GM19324 (cell line): ENCODE measurements around the gene PTGS1.
"Not testable (repeated sequence)": the region's sequence is repeated elsewhere in the genome, so short reads cannot be mapped to it uniquely, and the experiment has no call there.

Experiments
- ATAC-seq: cut with Tn5 transposase; IDR thresholded peaks from one replicate; pipeline ENCODE4 v1.9.1; 2021; ENCODE audit warnings: mild to moderate bottlenecking, moderate library complexity; ENCODE audit not compliant: unreplicated experiment, low FRiP score

PTGS1 gene

GRCh38 chr9:122394265-122395125 lies 23.7 kb downstream of the PTGS1 start:
- no peak for ATAC-seq

DNA sequence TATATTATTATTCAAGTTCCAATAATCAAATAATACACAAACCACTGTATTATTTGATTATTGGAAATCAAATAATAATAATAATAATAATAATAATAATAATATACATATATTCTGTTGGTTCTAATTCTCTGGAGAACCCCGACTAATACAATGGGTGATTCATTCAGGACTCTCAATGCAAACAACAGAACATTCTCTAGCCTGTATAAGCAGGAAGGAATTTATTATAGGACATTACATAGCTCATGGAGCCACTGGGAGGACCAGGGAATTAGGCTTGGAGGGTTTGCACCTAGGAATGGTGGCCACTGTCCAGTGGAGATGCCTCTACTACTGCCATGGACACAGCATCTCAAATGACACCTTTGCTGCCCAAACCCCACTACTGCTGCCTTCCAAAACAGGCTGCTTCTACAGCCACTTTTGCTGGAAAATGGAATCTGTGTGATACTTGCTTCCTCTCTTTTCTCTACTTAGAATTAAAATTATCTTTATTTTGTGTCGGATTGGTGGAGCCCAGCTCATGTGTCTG lies 25.9 kb downstream of the PTGS1 start:
- no peak for ATAC-seq

GRCh38 chr9:122397749-122398148 lies 26.9 kb downstream of the PTGS1 start:
- no peak for ATAC-seq

DNA sequence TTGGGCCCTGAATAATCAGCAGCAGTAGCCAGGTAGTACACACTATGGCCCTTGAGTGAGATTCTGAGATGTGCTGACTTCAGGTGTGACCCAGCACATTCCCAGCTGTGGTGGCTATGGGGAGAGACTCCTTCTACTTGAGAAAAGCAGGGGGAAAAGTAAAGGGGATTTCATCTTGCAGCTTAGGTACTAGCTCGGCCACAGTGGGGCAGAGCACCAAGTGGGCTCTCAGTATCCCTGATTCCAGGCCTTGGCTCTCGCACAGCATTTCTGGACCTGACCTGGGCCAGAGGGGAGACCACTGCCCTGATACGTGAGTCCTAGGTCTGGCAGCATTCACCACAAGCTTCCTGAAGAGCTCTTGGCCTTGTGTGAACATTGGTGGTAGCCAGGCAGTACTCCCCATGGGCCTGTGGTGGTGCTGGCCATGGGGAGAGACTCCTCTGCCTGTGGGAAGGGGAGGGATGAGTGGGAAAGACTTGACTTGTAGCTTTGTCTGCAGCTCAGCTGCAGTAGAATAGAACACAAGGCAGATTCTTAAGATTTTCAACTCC lies 27.6 kb downstream of the PTGS1 start:
- no peak for ATAC-seq

DNA sequence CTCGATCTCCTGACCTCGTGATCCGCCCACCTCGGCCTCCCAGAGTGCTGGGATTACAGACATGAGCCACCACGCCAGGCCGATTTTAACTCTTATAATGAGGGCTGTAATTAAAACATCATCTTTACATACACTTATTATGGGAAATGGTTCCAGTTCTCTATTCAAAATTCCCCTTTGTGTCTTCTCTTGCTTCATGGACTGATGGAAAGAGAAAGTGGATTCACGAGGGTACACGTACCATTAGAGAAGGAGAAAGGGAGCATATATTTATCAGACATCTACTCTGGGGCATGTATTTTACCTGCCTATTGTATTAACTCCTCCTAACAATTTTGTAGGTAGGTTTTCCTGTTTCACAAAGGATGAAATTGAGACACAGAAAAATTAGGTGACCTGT lies 31.1 kb downstream of the PTGS1 start:
- no peak for ATAC-seq

DNA sequence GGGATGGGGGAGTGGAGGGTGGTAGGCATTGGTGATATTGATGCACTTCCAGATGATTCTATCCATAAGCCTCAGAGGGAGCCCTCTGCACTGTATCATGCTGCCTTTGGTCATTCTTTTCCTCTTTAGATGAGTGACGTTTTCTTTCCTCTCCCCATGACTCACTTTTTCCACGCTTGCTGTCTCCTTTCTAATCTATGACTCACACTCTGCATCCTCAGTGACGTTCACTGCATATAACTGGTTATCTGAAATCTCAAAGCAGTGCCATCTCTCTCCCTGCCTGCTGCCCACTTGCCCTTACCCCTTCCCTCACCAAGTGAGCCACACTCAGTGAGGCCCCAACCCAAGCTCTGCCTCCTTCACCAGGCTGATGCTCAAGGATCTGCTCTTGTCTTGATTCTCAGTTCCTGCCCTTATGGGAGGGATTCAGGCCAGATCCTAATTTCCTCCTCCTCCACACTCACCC lies 31.6 kb downstream of the PTGS1 start:
- no peak for ATAC-seq

DNA sequence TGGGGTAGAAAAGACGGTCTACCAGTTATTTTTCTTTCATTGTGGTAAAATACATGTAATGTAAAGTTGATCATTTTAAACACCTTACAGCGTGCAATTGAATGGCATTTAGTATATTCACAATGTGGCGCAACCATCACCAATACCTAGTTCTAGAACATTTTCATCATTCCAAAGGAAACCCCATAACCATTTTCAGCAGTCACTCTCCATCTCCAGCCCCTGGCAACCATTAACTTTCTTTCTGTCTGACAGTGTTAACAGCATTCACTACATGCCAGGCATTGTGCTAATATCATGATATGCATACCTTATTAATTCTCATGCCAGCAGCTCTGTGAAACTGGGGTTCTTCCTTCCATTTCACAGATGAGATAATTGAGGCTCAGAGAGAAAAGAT lies 32.0 kb downstream of the PTGS1 start:
- ATAC-seq: no peak

DNA sequence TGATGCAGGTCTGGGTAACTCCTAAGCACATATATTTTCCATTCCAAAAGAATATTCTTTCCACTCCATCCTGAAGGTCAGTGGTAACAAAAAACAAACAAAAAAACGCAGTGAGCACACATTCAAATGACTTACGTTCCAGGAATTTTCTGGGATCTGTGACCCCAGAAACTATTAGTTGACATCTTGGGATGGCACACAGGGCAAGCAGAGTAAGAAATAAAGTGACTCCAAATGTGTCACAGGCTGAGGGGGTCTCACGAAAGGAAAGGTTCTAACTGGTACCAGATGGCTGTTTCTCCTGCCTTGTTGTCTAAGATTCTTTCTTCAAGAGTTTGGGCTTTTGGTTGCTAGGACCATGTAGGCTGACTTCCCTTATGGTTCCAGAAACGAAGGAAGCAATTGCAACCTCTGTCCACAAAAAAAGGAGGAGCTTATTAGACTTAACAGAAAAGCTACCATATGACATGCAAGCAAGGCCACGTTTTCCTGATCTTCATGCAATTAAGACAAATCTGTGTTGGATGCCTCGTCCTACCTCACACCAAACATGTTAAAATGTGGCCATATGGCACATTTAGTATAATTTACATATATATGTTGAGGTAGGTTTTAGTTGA lies 32.7 kb downstream of the PTGS1 start:
- ATAC-seq: no peak

GRCh38 chr9:122405304-122406069 lies 34.7 kb downstream of the PTGS1 start:
- ATAC-seq: not testable (repeated sequence)

DNA sequence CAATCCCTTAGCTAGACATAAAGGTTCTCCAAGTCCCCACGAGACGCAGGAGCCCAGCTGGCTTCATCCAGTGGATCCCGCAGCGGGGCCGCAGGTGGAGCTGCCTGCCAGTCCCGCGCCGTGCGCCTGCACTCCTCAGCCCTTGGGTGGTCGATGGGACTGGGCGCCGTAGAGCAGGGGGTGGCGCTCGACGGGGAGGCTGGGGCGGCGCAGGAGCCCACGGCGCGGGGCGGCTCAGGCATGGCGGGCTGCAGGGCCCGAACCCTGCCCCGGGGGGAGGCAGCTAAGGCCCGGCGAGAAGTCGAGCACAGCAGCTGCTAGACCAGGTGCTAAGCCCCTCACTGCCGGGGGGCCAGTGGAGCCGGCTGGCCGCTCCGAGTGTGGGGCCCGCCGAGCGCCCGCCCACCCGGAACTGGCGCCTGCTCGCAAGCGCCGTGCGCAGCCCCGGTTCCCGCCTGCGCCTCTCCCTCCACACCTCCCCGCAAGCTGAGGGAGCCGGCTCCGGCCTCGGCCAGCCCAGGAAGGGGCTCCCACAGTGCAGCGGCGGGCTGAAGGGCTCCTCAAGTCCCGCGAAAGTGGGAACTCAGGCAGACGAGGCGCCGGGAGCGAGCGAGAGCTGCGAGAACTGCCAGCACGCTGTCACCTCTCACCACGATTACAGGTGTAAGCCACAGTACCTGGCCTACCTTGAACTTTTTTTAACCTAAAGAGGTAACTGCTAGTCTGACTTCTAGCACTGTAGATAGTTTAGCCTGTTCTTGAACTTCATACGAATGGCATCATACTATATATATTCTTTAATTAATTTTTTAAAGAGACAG lies 35.5 kb downstream of the PTGS1 start:
- no peak for ATAC-seq

GRCh38 chr9:122414108-122414507 lies 43.3 kb downstream of the PTGS1 start:
- not testable (repeated sequence) for ATAC-seq

DNA sequence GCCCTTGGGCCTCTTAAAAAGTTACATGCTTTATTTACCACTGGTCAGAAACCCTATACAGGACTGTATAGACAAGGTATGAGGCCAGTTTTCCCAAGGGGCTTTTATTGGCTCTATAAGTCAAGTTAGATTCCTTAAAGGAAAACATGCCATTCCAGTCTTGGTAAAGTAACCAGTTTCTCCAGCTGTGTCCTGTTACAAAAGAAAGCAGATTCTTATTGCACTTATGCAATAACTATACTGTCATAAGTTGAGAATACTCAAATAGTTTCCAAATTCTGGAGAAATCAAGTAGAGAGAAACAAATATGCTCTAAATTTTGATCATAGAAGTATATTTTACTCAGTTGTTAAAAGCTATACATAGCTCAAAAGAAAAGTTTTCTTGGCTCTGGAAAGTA lies 47.2 kb downstream of the PTGS1 start:
- no peak for ATAC-seq

DNA sequence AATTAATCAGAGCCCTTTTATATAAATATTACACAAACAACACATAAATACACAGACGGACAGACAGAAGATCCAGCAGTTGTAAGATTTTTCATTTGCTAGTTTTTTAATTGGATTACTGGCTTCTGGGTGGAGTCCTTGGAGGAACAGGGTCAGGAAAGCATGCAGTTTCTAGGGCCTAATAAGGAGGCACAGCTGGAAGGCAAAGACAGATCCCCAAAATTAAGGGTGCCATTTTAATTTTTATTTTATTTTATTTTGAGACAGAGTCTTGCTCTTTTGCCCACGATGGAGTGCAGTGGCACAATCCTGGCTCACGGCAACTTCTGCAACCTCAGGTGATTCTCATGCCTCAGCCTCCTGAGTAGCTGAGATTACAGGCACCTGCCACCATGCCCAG lies 49.5 kb downstream of the PTGS1 start:
- ATAC-seq: no peak

DNA sequence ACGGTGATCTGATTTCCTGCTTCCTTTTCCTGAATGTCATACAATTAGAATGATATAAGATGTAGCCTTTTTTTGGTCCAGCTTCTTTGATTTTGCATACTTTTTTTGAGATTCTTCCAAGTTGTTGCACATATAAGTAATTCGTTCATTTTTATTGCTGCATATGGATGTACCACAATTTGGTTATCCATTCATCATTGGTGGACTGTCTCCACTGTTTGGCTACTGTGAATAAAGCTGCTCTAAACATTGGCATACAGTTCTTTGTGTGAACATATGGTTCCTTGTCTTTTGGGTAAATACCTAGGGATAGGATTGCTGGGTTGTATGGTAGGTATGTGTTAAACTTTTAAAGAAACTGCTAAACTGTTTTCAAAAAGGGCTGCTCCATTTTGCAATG lies 54.3 kb downstream of the PTGS1 start:
- ATAC-seq: no peak

DNA sequence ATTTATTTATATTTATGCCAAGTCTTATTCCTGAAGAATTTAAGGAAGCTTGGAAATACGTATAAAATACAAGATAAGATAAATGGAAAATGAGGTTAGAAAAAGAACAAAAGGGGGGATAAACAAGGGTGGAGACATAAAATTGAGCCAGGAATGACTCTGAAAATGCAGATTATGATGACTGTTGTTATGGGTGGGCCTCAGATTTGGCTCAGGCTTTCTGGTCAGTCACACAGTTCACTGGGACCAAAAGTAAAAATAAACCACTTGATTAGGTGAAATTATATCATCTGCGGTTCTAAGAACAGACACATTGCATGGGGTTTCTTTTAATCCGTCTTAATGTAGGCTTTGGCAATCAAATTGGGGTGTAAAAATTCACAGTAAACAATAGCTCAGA lies 55.9 kb downstream of the PTGS1 start:
- ATAC-seq: no peak

GRCh38 chr9:122442568-122442967 lies 71.7 kb downstream of the PTGS1 start:
- ATAC-seq: no peak

GRCh38 chr9:122444041-122444733 lies 73.4 kb downstream of the PTGS1 start:
- no peak for ATAC-seq
